B cell (primary cell): ENCODE data around the gene GPHN. TPM values are rescaled to one million over a fixed set of nuclear protein-coding genes. Genes with fewer than 3 reads are reported as not detected.

Experiments used
- ATAC-seq: fragments of 200-7000 bp; cut with Tn5 transposase; one replicate; pipeline ENCODE4 v1.10.0; 2021; ENCODE audit warnings: low read depth, mild to moderate bottlenecking, moderate number of reproducible peaks, moderate library complexity
- CTCF ChIA-PET: fragments of 350-600 bp; sonication (Branson Sonifier 250); formaldehyde crosslinking; loops from one replicate; lab custom pipeline; 2021; ENCODE audit warnings: antibody characterized with exemption, inconsistent platforms; lab: Charles Lee
- POLR2A ChIA-PET: fragments of 350-600 bp; sonication (Branson Sonifier 250); formaldehyde crosslinking; loops from one replicate; lab custom pipeline; 2021; ENCODE audit warnings: antibody characterized with exemption; lab: Charles Lee
- DNase-seq: peaks from one replicate; pipeline ENCODE4 v3.0.0; 2013
- H2AFZ ChIP-seq: 2 replicates; pipeline ENCODE4 v1.6.1; 2012; ENCODE audit warnings: mild to moderate bottlenecking, low read depth, low read length; ENCODE audit not compliant: insufficient read depth, poor library complexity, severe bottlenecking
- H3K27ac ChIP-seq, 2 donors: 1 replicate in 1 of 2; 2 replicates in 1 of 2; pipeline ENCODE4 v1.5.1; 2012 to 2013; ENCODE audit warnings: low read length in 2 of 2, mild to moderate bottlenecking in 2 of 2, moderate library complexity in 1 of 2
- H3K27me3 ChIP-seq, 4 experiments: fragments of 200-600 bp in 1 of 4; sonication (generic) in 1 of 4; replicated peaks in 1 of 4; 1 replicate in 2 of 4; 2 replicates in 2 of 4; pipeline versions ENCODE4 v1.6.1 to v1.7.0; 2013 to 2016; ENCODE audit warnings: low read length in 3 of 4, mild to moderate bottlenecking in 2 of 4, mixed read lengths in 1 of 4, moderate library complexity in 1 of 4; ENCODE audit not compliant: insufficient read depth in 4 of 4, control insufficient read depth in 3 of 4; ENCODE audit errors: control extremely low read depth in 1 of 4
- H3K36me3 ChIP-seq, 2 experiments: replicated peaks in 1 of 2; 1 replicate in 1 of 2; 2 replicates in 1 of 2; pipeline versions ENCODE4 v1.6.1 to v1.7.1; 2013; ENCODE audit warnings: low read length in 1 of 2; ENCODE audit not compliant: insufficient read depth in 2 of 2, control insufficient read depth in 1 of 2; ENCODE audit errors: control extremely low read depth in 1 of 2, extremely low read depth in 1 of 2
- H3K4me1 ChIP-seq, 2 donors: fragments of 200-600 bp in 1 of 2; sonication (generic) in 1 of 2; 1 replicate in 1 of 2; 2 replicates in 1 of 2; pipeline versions ENCODE4 v1.5.1 to v1.6.1; 2013 to 2017; ENCODE audit warnings: low read length in 2 of 2; ENCODE audit not compliant: control insufficient read depth in 2 of 2, insufficient read depth in 2 of 2
- H3K4me2 ChIP-seq: replicated peaks from 2 replicates; pipeline ENCODE3; 2012; ENCODE audit warnings: mild to moderate bottlenecking, low read depth, low read length; ENCODE audit not compliant: poor library complexity, severe bottlenecking
- H3K4me3 ChIP-seq, 5 experiments: fragments of 200-600 bp in 1 of 5; sonication (generic) in 1 of 5; 1 replicate in 3 of 5; 2 replicates in 2 of 5; pipeline versions ENCODE4 v1.5.1 to v1.7.0; 2011 to 2016; ENCODE audit warnings: low read length in 4 of 5, mild to moderate bottlenecking in 4 of 5, low read depth in 2 of 5, control low read depth in 1 of 5, moderate library complexity in 1 of 5; ENCODE audit not compliant: insufficient read depth in 1 of 5; ENCODE audit errors: control extremely low read depth in 1 of 5, extremely low read depth in 1 of 5
- H3K79me2 ChIP-seq: fragments of 200-600 bp; sonication (generic); one replicate; pipeline ENCODE4 v1.6.0; 2016; ENCODE audit warnings: low read length; ENCODE audit not compliant: control insufficient read depth, insufficient read depth
- H3K9ac ChIP-seq: fragments of 200-600 bp; sonication (generic); 2 replicates; pipeline ENCODE4 v1.6.1; 2017; ENCODE audit warnings: mild to moderate bottlenecking, low read length, moderate library complexity
- H3K9me3 ChIP-seq, 3 donors: one replicate each; pipeline versions ENCODE4 v1.6.1 to v1.7.1; 2013; ENCODE audit warnings: low read length in 2 of 3; ENCODE audit not compliant: control insufficient read depth in 2 of 3, insufficient read depth in 1 of 3; ENCODE audit errors: control extremely low read depth in 1 of 3
- H4K20me1 ChIP-seq: 2 replicates; pipeline ENCODE4 v1.6.0; 2012; ENCODE audit warnings: mild to moderate bottlenecking, low read length; ENCODE audit not compliant: insufficient read depth, control insufficient read depth, poor library complexity, severe bottlenecking
- H3K27ac Mint-ChIP-seq: one replicate; pipeline ENCODE4 v1.8.0; 2021; ENCODE audit warnings: mixed read lengths
- H3K27me3 Mint-ChIP-seq: one replicate; pipeline ENCODE4 v1.8.0; 2021; ENCODE audit warnings: mixed read lengths
- H3K4me1 Mint-ChIP-seq: one replicate; pipeline ENCODE4 v1.8.0; 2021; ENCODE audit warnings: mixed read lengths
- H3K4me3 Mint-ChIP-seq: one replicate; pipeline ENCODE4 v1.8.0; 2021; ENCODE audit warnings: mixed read lengths
- H3K9me3 Mint-ChIP-seq: one replicate; pipeline ENCODE4 v1.8.0; 2022; ENCODE audit warnings: mixed read lengths; ENCODE audit not compliant: insufficient read depth
- CTCF ChIP-seq: fragments of 200-600 bp; IDR thresholded peaks from one replicate; pipeline ENCODE4 v1.8.0; 2022; ENCODE audit warnings: antibody characterized with exemption, mild to moderate bottlenecking
- EZH2 ChIP-seq: IDR thresholded peaks from 2 replicates; pipeline ENCODE4 v1.6.1; 2012; ENCODE audit warnings: borderline replicate concordance, low read depth, mild to moderate bottlenecking, moderate library complexity, low read length; ENCODE audit not compliant: insufficient read depth, poor library complexity, severe bottlenecking
- WGBS: methylation state at CpG from one replicate; pipeline ENCODE4 v1.1.5; 2013; ENCODE audit warnings: missing lambda C conversion rate; ENCODE audit not compliant: insufficient coverage; 5-methylcytosine and 5-hydroxymethylcytosine counted together
- intact Hi-C: fragments of 100-400 bp; cut with micrococcal nuclease; formaldehyde crosslinking; loops from one replicate; pipeline ENCODE4 v1.10.0; 2022
- polyA plus RNA-seq: library from polyadenylated mRNA; depleted of rRNA; stranded (reverse); fragments of >200 nt; gene quantifications from 2 replicates; pipeline ENCODE4 v1.2.3, GENCODE V29; 2012
- total RNA-seq, 2 donors: library from RNA; stranded (reverse); fragments of 120-200 nt in 1 of 2; gene quantifications; 1 replicate in 1 of 2; 2 replicates in 1 of 2; pipeline versions ENCODE4 v1.2.3 to v1.2.4, GENCODE V29; 2013 to 2022

Gene GPHN
- total and polyA plus RNA-seq, 2 donors (not counting 1 experiment from before 2014, with no cell fraction given): 3.4 to 18.0 TPM

GRCh38 chr14:67199016-67199415, 691.1 kb downstream of the GPHN start:
- no peak overlapping the region for H2AFZ ChIP-seq
- Mint-ChIP-seq H3K27me3 (peaks cover 9% of the 10 kb centered on the region), H3K4me1 (no peaks in the 10 kb centered on the region), H3K4me3 (no peak overlapping the region), H3K9me3 (no peaks in the 10 kb centered on the region), H3K27ac (no peak overlapping the region)
- CTCF ChIA-PET: interaction anchor here (1.0 kb wide), 1 partner anchor 87 kb away, joined by 3 read pairs; no protein-coding TSS in a partner anchor
- intact Hi-C loops: no loop called here
- no peaks in the 10 kb centered on the region for H3K9me3 ChIP-seq
- no peak overlapping the region for H3K4me3 ChIP-seq
- DNase-seq: no peak
- H3K27ac ChIP-seq: no peak overlapping the region
- no peaks in the 10 kb centered on the region for H3K79me2 ChIP-seq
- no peaks in the 10 kb centered on the region for H3K36me3 ChIP-seq
- H3K4me1 ChIP-seq: no peaks in the 10 kb centered on the region
- H3K9ac ChIP-seq: no peak overlapping the region
- no peak overlapping the region for H3K4me2 ChIP-seq
- 96% methylated on average over 6 of the region's 6 CpGs for WGBS
- POLR2A ChIA-PET: no interaction called here
- no peaks in the 10 kb centered on the region for H3K27me3 ChIP-seq
- H4K20me1 ChIP-seq: no peaks in the 10 kb centered on the region
- no peak for TF ChIP-seq CTCF
- TF ChIP-seq EZH2: no peak
- no peak for ATAC-seq

- intact Hi-C loops: no loop called here
- Mint-ChIP-seq H3K27ac (no peak overlapping the region), H3K4me3 (no peak overlapping the region), H3K27me3 (peaks cover 2% of the 10 kb centered on the region), H3K4me1 (no peaks in the 10 kb centered on the region), H3K9me3 (no peaks in the 10 kb centered on the region)
- ChIA-PET POLR2A (no interaction called here), CTCF (no interaction called here)
- Histone ChIP-seq H4K20me1 (no peaks in the 10 kb centered on the region), H3K79me2 (no peaks in the 10 kb centered on the region), H3K9me3 (no peaks in the 10 kb centered on the region), H3K36me3 (no peaks in the 10 kb centered on the region), H3K27me3 (no peaks in the 10 kb centered on the region), H2AFZ (no peak overlapping the region), H3K4me2 (no peak overlapping the region), H3K9ac (no peak overlapping the region), H3K27ac (no peak overlapping the region), H3K4me1 (no peaks in the 10 kb centered on the region), H3K4me3 (no peak overlapping the region)
- ATAC-seq (no peak), DNase-seq (no peak)
- WGBS: 88% methylated on average over 5 of the region's 8 CpGs
- TF ChIP-seq EZH2 (no peak), CTCF (no peak)
Measured at GRCh38 chr14:67207810-67208209, 699.9 kb downstream of the GPHN start.
